GM23338 (cell line): ENCODE results near the gene MAPK8. TPM values are rescaled to one million over a fixed set of nuclear protein-coding genes. Genes with fewer than 3 reads are reported as not detected.

ENCODE experiments used
- ATAC-seq: fragments of 200-7000 bp; cut with Tn5 transposase; 3 replicates; pipeline ENCODE4 v1.9.1; 2020
- DNase-seq: peaks from one replicate; pipeline ENCODE4 v3.0.0-alpha.2; 2015; ENCODE audit warnings: low spot score
- H2AFZ ChIP-seq: fragments of 200-600 bp; sonication (generic); 2 replicates; pipeline ENCODE4 v1.8.0; 2016; ENCODE audit warnings: antibody characterized with exemption, mild to moderate bottlenecking, moderate library complexity
- H3F3A ChIP-seq: fragments of 200-600 bp; sonication (generic); replicated peaks from 2 replicates; pipeline ENCODE4 v1.8.0; 2017; ENCODE audit warnings: antibody characterized with exemption, mixed run types, low read depth
- H3K27ac ChIP-seq: fragments of 200-600 bp; sonication (generic); 2 replicates; pipeline ENCODE4 v1.6.1; 2016; ENCODE audit warnings: low read depth
- H3K27me3 ChIP-seq: fragments of 200-600 bp; sonication (generic); 2 replicates; pipeline ENCODE4 v1.8.0; 2016; ENCODE audit warnings: mild to moderate bottlenecking, mixed run types, moderate library complexity; ENCODE audit not compliant: insufficient read depth
- H3K36me3 ChIP-seq: fragments of 200-600 bp; sonication (generic); 2 replicates; pipeline ENCODE4 v1.8.0; 2016; ENCODE audit warnings: mild to moderate bottlenecking; ENCODE audit not compliant: insufficient read depth
- H3K4me1 ChIP-seq: fragments of 200-600 bp; sonication (generic); 2 replicates; pipeline ENCODE4 v1.8.0; 2016; ENCODE audit warnings: mild to moderate bottlenecking, moderate library complexity; ENCODE audit not compliant: insufficient read depth
- H3K4me2 ChIP-seq: fragments of 200-600 bp; sonication (generic); 2 replicates; pipeline ENCODE4 v1.7.1; 2017; ENCODE audit warnings: mixed run types
- H3K4me3 ChIP-seq: fragments of 200-600 bp; sonication (generic); 2 replicates; pipeline ENCODE4 v1.6.1; 2016; ENCODE audit warnings: mixed run types
- H3K79me2 ChIP-seq: fragments of 200-600 bp; sonication (generic); replicated peaks from 2 replicates; pipeline ENCODE4 v1.8.0; 2017; ENCODE audit warnings: mild to moderate bottlenecking; ENCODE audit not compliant: insufficient read depth
- H3K9me2 ChIP-seq: fragments of 200-600 bp; sonication (generic); 2 replicates; pipeline ENCODE4 v1.8.0; 2017; ENCODE audit not compliant: insufficient read depth
- H4K20me1 ChIP-seq: fragments of 200-600 bp; sonication (generic); replicated peaks from 2 replicates; pipeline ENCODE4 v1.8.0; 2017; ENCODE audit warnings: mild to moderate bottlenecking; ENCODE audit not compliant: insufficient read depth
- H3K27ac Mint-ChIP-seq: 2 replicates; pipeline ENCODE4 v1.8.0; 2020; ENCODE audit warnings: inconsistent platforms, mild to moderate bottlenecking, moderate library complexity, mixed read lengths
- H3K27me3 Mint-ChIP-seq: 3 replicates; pipeline ENCODE4 v1.8.0; 2022; ENCODE audit warnings: low read depth, mild to moderate bottlenecking, moderate library complexity, mixed read lengths, inconsistent platforms; ENCODE audit not compliant: insufficient read depth, poor library complexity
- H3K36me3 Mint-ChIP-seq: 3 replicates; pipeline ENCODE4 v1.8.0; 2021; ENCODE audit warnings: low read depth, mild to moderate bottlenecking, inconsistent platforms, moderate library complexity, mixed read lengths
- H3K4me1 Mint-ChIP-seq: 3 replicates; pipeline ENCODE4 v1.8.0; 2020; ENCODE audit warnings: mild to moderate bottlenecking, inconsistent platforms, mixed read lengths
- H3K4me3 Mint-ChIP-seq: 3 replicates; pipeline ENCODE4 v1.8.0; 2021; ENCODE audit warnings: moderate library complexity, mild to moderate bottlenecking, inconsistent platforms, mixed read lengths
- H3K9me3 Mint-ChIP-seq: 3 replicates; pipeline ENCODE4 v1.8.0; 2020; ENCODE audit warnings: moderate library complexity, mild to moderate bottlenecking, inconsistent platforms, mixed read lengths
- CREB1 ChIP-seq: fragments of 250-450 bp; sonication (Bioruptor Pico); IDR thresholded peaks from 2 replicates; pipeline ENCODE4 v1.5.0; 2020; ENCODE audit warnings: low read depth, mild to moderate bottlenecking, moderate library complexity
- CTCF ChIP-seq, 2 experiments: fragments of 200-600 bp in 1 of 2; sonication (generic) in 1 of 2; conservative IDR thresholded peaks; 2 replicates each; pipeline versions ENCODE4 v1.5.1 to v1.6.1; 2016 to 2017; ENCODE audit warnings: antibody characterized with exemption in 2 of 2, low read depth in 2 of 2, mild to moderate bottlenecking in 2 of 2, moderate library complexity in 1 of 2
- ETS1 ChIP-seq: IDR thresholded peaks from 2 replicates; pipeline ENCODE4 v1.6.1; 2016; ENCODE audit warnings: antibody characterized with exemption
- EZH2 ChIP-seq: fragments of 200-600 bp; sonication (generic); IDR thresholded peaks from one replicate; pipeline ENCODE4 v1.8.0; 2017; ENCODE audit warnings: antibody characterized with exemption, mild to moderate bottlenecking, low read depth; ENCODE audit not compliant: unreplicated experiment
- EZH2phosphoT487 ChIP-seq: fragments of 200-600 bp; sonication (generic); IDR thresholded peaks from one replicate; pipeline ENCODE4 v1.8.1; 2018; ENCODE audit warnings: antibody characterized with exemption; ENCODE audit not compliant: unreplicated experiment
- JUNB ChIP-seq: IDR thresholded peaks from one replicate; pipeline ENCODE4 v1.6.1; 2016; ENCODE audit warnings: antibody characterized with exemption; ENCODE audit not compliant: unreplicated experiment
- NANOG ChIP-seq: IDR thresholded peaks from 2 replicates; pipeline ENCODE4 v1.6.1; 2016; ENCODE audit warnings: antibody characterized with exemption, borderline replicate concordance
- POLR2AphosphoS5 ChIP-seq: IDR thresholded peaks from 2 replicates; pipeline ENCODE4 v1.6.1; 2016; ENCODE audit warnings: antibody characterized with exemption, low read depth
- REST ChIP-seq: IDR thresholded peaks from one replicate; pipeline ENCODE4 v1.6.1; 2018; ENCODE audit warnings: antibody characterized with exemption; ENCODE audit not compliant: unreplicated experiment
- STAT1 ChIP-seq: IDR thresholded peaks from one replicate; pipeline ENCODE4 v1.6.1; 2016; ENCODE audit warnings: antibody characterized with exemption; ENCODE audit not compliant: unreplicated experiment
- ZNF114 ChIP-seq: fragments of 250-450 bp; sonication (Bioruptor Pico); IDR thresholded peaks from 2 replicates; pipeline ENCODE4 v1.5.0; 2020; ENCODE audit warnings: mild to moderate bottlenecking, moderate library complexity
- ZNF331 ChIP-seq: fragments of 250-450 bp; sonication (Bioruptor Pico); IDR thresholded peaks from 2 replicates; pipeline ENCODE4 v1.5.0; 2020; ENCODE audit warnings: low read depth, mild to moderate bottlenecking, moderate library complexity
- ZNF462 ChIP-seq: fragments of 250-450 bp; sonication (Bioruptor Pico); IDR thresholded peaks from 2 replicates; pipeline ENCODE4 v1.5.0; 2020; ENCODE audit warnings: mild to moderate bottlenecking, moderate library complexity
- long read RNA-seq: library from polyadenylated mRNA; unstranded; transcript quantifications from one replicate; pipeline ENCODE4 v2.0.0, GENCODE V29; 2020; ENCODE audit not compliant: unreplicated experiment
- polyA plus RNA-seq: library from polyadenylated mRNA; unstranded; fragments of >200 nt; fragmentation: Nextera tagmentation; extraction: Ambion mirVana; gene quantifications from 2 replicates; pipeline ENCODE4 v1.2.1, GENCODE V29; 2016
- total RNA-seq: library from RNA; depleted of rRNA; stranded (reverse); fragments of >200 nt; shearing (Covaris generic); gene quantifications from 2 replicates; pipeline ENCODE4 v1.2.3, GENCODE V29; 2014; rRNA removed

MAPK8 gene
- total RNA-seq (63.5 and 73.6 TPM in 2 replicates), polyA plus RNA-seq (40.0 and 52.4 TPM in 2 replicates)
- long read RNA-seq, partial matches to known transcripts: 1 of 5 reads
- long read RNA-seq, other reads (novel, unspliced or antisense): 4 of 5 reads

GRCh38 chr10:48306265-48306869 is at the start of gene MAPK8:
Gene MAPK8, plus strand, starts transcription at chr10:48306677. Its CDS starts 94,984 bp downstream, at chr10:48401661.
- no peaks in the 10 kb centered on the region for H3K36me3 ChIP-seq
- peak within 1 kb of the TSS; percentile 92 for H3K4me3 ChIP-seq
- H3K4me2 ChIP-seq: peak within 1 kb of the TSS; percentile 85
- Mint-ChIP-seq H3K9me3 (no peaks in the 10 kb centered on the region; the same call in 2 of the 3 replicates), H3K4me1 (peaks cover 21% of the 10 kb centered on the region), H3K27me3 (peaks cover 2% of the 10 kb centered on the region), H3K4me3 (peak within 1 kb of the TSS; percentile 80), H3K27ac (peak within 1 kb of the TSS; percentile 63), H3K36me3 (no peaks in the 10 kb centered on the region)
- H3K27me3 ChIP-seq: 0 out of 2 replicates have a peak, but pooled peaks cover 6% of the 10 kb centered on the region
- H2AFZ ChIP-seq: peak within 1 kb of the TSS; percentile 99
- H3K27ac ChIP-seq: peak within 1 kb of the TSS; percentile 50; the same call in 1 of the 2 replicates
- ATAC-seq (peak; percentile 89), DNase-seq (peak; percentile 96)
- TF ChIP-seq JUNB (no peak), EZH2phosphoT487 (no peak), ETS1 (no peak), STAT1 (no peak), ZNF462 (CRISPR knock-in tag) (no peak), CTCF (conservative IDR thresholded peaks at IDR 0.05; ENCODE audit: low read depth in 2 of 2) (peak in 1 of 2 experiments; percentile 30; a peak in 1 of 4 replicates), CREB1 (peak; percentile 76), ZNF331 (CRISPR knock-in tag) (no peak), ZNF114 (no peak), NANOG (no peak), POLR2AphosphoS5 (peak; percentile 73), REST (no peak), EZH2 (no peak)
- peaks cover 9% of the 10 kb centered on the region; the same call in 1 of the 2 replicates for H3K9me2 ChIP-seq
- H3F3A ChIP-seq: no peaks in the 10 kb centered on the region; the same call in 1 of the 2 replicates
- H4K20me1 ChIP-seq: peaks cover 20% of the 10 kb centered on the region; the same call in 1 of the 2 replicates
- peaks cover 43% of the 10 kb centered on the region for H3K79me2 ChIP-seq
- peaks cover 13% of the 10 kb centered on the region for H3K4me1 ChIP-seq
